Neuronal stem cell (in vitro differentiated cells): ENCODE results near the gene DPH2.

Experiments
- DNase-seq: peaks from one replicate; pipeline ENCODE4 v3.0.0-alpha.2; 2013; ENCODE audit warnings: low spot score
- H2AFZ ChIP-seq: one replicate; pipeline ENCODE4 v1.6.1; 2013; ENCODE audit warnings: mild to moderate bottlenecking, low read length, inconsistent platforms
- H2AK5ac ChIP-seq: 2 replicates; pipeline ENCODE4 v1.6.1; 2013; ENCODE audit warnings: low read depth, mild to moderate bottlenecking, inconsistent platforms, low read length, moderate library complexity, mixed read lengths
- H2BK120ac ChIP-seq: 2 replicates; pipeline ENCODE4 v1.6.1; 2013; ENCODE audit warnings: low read depth, mild to moderate bottlenecking, inconsistent platforms, low read length, moderate library complexity, mixed read lengths
- H2BK12ac ChIP-seq: one replicate; pipeline ENCODE4 v1.6.1; 2013; ENCODE audit warnings: low read length, inconsistent platforms
- H2BK15ac ChIP-seq: 2 replicates; pipeline ENCODE4 v1.6.1; 2013; ENCODE audit warnings: mild to moderate bottlenecking, low read length, inconsistent platforms, mixed read lengths
- H2BK5ac ChIP-seq: one replicate; pipeline ENCODE4 v1.6.1; 2013; ENCODE audit warnings: inconsistent platforms, mild to moderate bottlenecking, low read length, moderate library complexity
- H3K14ac ChIP-seq: one replicate; pipeline ENCODE4 v1.6.1; 2013; ENCODE audit warnings: low read length, inconsistent platforms
- H3K18ac ChIP-seq: 2 replicates; pipeline ENCODE4 v1.6.1; 2013; ENCODE audit warnings: low read length, inconsistent platforms
- H3K23ac ChIP-seq: 2 replicates; pipeline ENCODE4 v1.6.1; 2013; ENCODE audit warnings: low read depth, mild to moderate bottlenecking, mixed read lengths, low read length, inconsistent platforms; ENCODE audit not compliant: poor library complexity
- H3K27ac ChIP-seq: replicated peaks from 3 replicates; pipeline ENCODE4 v1.5.1; 2013; ENCODE audit warnings: low read length, inconsistent platforms
- H3K27me3 ChIP-seq, 3 experiments: 2 replicates each; pipeline ENCODE4 v1.6.1; 2013; ENCODE audit warnings: low read length in 3 of 3, mild to moderate bottlenecking in 2 of 3, inconsistent platforms in 1 of 3, low read depth in 1 of 3, mixed read lengths in 1 of 3, moderate library complexity in 1 of 3; ENCODE audit not compliant: control insufficient read depth in 3 of 3, insufficient read depth in 3 of 3
- H3K36me3 ChIP-seq, 2 donors: replicated peaks in 1 of 2; 2 replicates each; pipeline ENCODE4 v1.6.1; 2013; ENCODE audit warnings: low read length in 2 of 2; ENCODE audit not compliant: control insufficient read depth in 2 of 2, insufficient read depth in 2 of 2
- H3K4ac ChIP-seq: 2 replicates; pipeline ENCODE4 v1.6.1; 2013; ENCODE audit warnings: inconsistent platforms, mild to moderate bottlenecking, low read length, moderate library complexity
- H3K4me1 ChIP-seq, 2 donors: 1 replicate in 1 of 2; 2 replicates in 1 of 2; pipeline ENCODE4 v1.6.1; 2013; ENCODE audit warnings: low read length in 2 of 2, low read depth in 1 of 2; ENCODE audit not compliant: control insufficient read depth in 2 of 2, insufficient read depth in 1 of 2
- H3K4me2 ChIP-seq: one replicate; pipeline ENCODE4 v1.6.1; 2013; ENCODE audit warnings: mild to moderate bottlenecking, low read length, inconsistent platforms; ENCODE audit not compliant: insufficient read depth, poor library complexity, severe bottlenecking
- H3K4me3 ChIP-seq, 2 donors: 2 replicates each; pipeline ENCODE4 v1.5.1; 2013; ENCODE audit warnings: low read length in 2 of 2, mild to moderate bottlenecking in 2 of 2, inconsistent platforms in 1 of 2, moderate library complexity in 1 of 2
- H3K79me1 ChIP-seq: one replicate; pipeline ENCODE4 v1.6.1; 2013; ENCODE audit warnings: low read depth, mild to moderate bottlenecking, inconsistent platforms, low read length, moderate library complexity
- H3K9ac ChIP-seq: one replicate; pipeline ENCODE4 v1.6.1; 2013; ENCODE audit warnings: mild to moderate bottlenecking, low read depth, low read length, inconsistent platforms; ENCODE audit not compliant: poor library complexity
- H3K9me3 ChIP-seq, 2 donors: replicated peaks in 1 of 2; 2 replicates each; pipeline versions ENCODE3 to v1.6.1; 2013; ENCODE audit warnings: low read length in 2 of 2, mild to moderate bottlenecking in 2 of 2, inconsistent platforms in 1 of 2, low read depth in 1 of 2, mixed read lengths in 1 of 2, moderate library complexity in 1 of 2; ENCODE audit not compliant: control insufficient read depth in 2 of 2, insufficient read depth in 1 of 2
- H4K8ac ChIP-seq: one replicate; pipeline ENCODE4 v1.6.1; 2013; ENCODE audit warnings: low read depth, mild to moderate bottlenecking, inconsistent platforms, low read length, moderate library complexity
- H4K91ac ChIP-seq: one replicate; pipeline ENCODE4 v1.6.1; 2013; ENCODE audit warnings: low read length, low read depth, mild to moderate bottlenecking, inconsistent platforms; ENCODE audit not compliant: poor library complexity
- WGBS, 2 donors: extraction: QIAGEN DNeasy Blood & Tissue Kit; methylation state at CpG; one replicate each; pipeline ENCODE4 v1.1.7; 2013; ENCODE audit warnings: missing lambda C conversion rate in 2 of 2, mixed read lengths in 1 of 2; ENCODE audit not compliant: insufficient read length in 2 of 2, insufficient replicate concordance in 1 of 2; ENCODE audit errors: extremely low coverage in 2 of 2; 5-methylcytosine and 5-hydroxymethylcytosine counted together

Gene DPH2

GRCh38 chr1:43980255-43981134 is 10.7 kb downstream of the DPH2 start:
- H2BK12ac ChIP-seq = no peak overlapping the region
- peak overlapping the region; percentile 93 for H3K18ac ChIP-seq
- H3K36me3 ChIP-seq = peaks cover 39 to 75% of the 10 kb centered on the region in 2 donors
- H2BK120ac ChIP-seq = peak overlapping the region; percentile 33
- peak overlapping the region; percentile 72 for H2BK5ac ChIP-seq
- peaks cover 17 to 26% of the 10 kb centered on the region in 2 donors for H3K4me1 ChIP-seq
- H3K4me3 ChIP-seq = peak overlapping the region; percentile 72 to 83
- no peaks in the 10 kb centered on the region for H3K27me3 ChIP-seq
- H3K27ac ChIP-seq = no peak overlapping the region
- peak overlapping the region; percentile 89 for H3K4me2 ChIP-seq
- H3K14ac ChIP-seq = peak overlapping the region; percentile 77
- H2BK15ac ChIP-seq = no peak overlapping the region
- peak overlapping the region; percentile 89 for H3K23ac ChIP-seq
- no peak for DNase-seq
- WGBS, 2 donors = no CpG with 5 or more reads among the region's 13 CpGs
- peaks cover 40% of the 10 kb centered on the region for H3K79me1 ChIP-seq
- no peak overlapping the region for H2AFZ ChIP-seq
- H4K91ac ChIP-seq = peak overlapping the region; percentile 46
- H4K8ac ChIP-seq = no peak overlapping the region
- H2AK5ac ChIP-seq = peak overlapping the region; percentile 90
- H3K9ac ChIP-seq = peak overlapping the region; percentile 93
- no peaks in the 10 kb centered on the region for H3K9me3 ChIP-seq
- peak overlapping the region; percentile 26 for H3K4ac ChIP-seq

GRCh38 chr1:43981135-43981491 is 11.3 kb downstream of the DPH2 start:
- H3K4me3 ChIP-seq = no peak overlapping the region

GRCh38 chr1:43981636-43982035 is 11.8 kb downstream of the DPH2 start:
- no CpG with 5 or more reads among the region's 20 CpGs for WGBS, 2 donors
- H3K4me2 ChIP-seq = no peak overlapping the region
- no peak overlapping the region for H3K14ac ChIP-seq
- no peak overlapping the region for H3K18ac ChIP-seq
- H3K79me1 ChIP-seq = peaks cover 36% of the 10 kb centered on the region
- DNase-seq = no peak
- peaks cover 40 to 78% of the 10 kb centered on the region in 2 donors for H3K36me3 ChIP-seq
- no peak overlapping the region for H2AFZ ChIP-seq
- no peaks in the 10 kb centered on the region for H3K27me3 ChIP-seq
- no peak overlapping the region for H2BK12ac ChIP-seq
- H3K4me1 ChIP-seq = peaks cover 14 to 16% of the 10 kb centered on the region in 2 donors
- no peak overlapping the region for H3K27ac ChIP-seq
- H3K9me3 ChIP-seq = no peaks in the 10 kb centered on the region
- H3K4me3 ChIP-seq = no peak overlapping the region
- H3K23ac ChIP-seq = peak overlapping the region; percentile 95
- H3K9ac ChIP-seq = no peak overlapping the region
- H2AK5ac ChIP-seq = no peak overlapping the region
- H4K91ac ChIP-seq = no peak overlapping the region
- no peak overlapping the region for H2BK5ac ChIP-seq
- H3K4ac ChIP-seq = no peak overlapping the region
- no peak overlapping the region for H2BK15ac ChIP-seq
- no peak overlapping the region for H4K8ac ChIP-seq
- H2BK120ac ChIP-seq = no peak overlapping the region

More at GRCh38 chr1:43981135-43981491, 11.3 kb downstream of the DPH2 start:
- Histone ChIP-seq H3K9ac (peak overlapping the region; percentile 16), H2BK15ac (no peak overlapping the region), H4K91ac (peak overlapping the region; percentile 46), H3K36me3 (peaks cover 44 to 78% of the 10 kb centered on the region in 2 donors), H3K23ac (peak overlapping the region; percentile 89), H2AK5ac (no peak overlapping the region), H3K14ac (peak overlapping the region; percentile 1), H3K4ac (no peak overlapping the region), H3K27me3 (no peaks in the 10 kb centered on the region), H2BK12ac (no peak overlapping the region), H2AFZ (no peak overlapping the region), H2BK120ac (no peak overlapping the region), H3K4me2 (no peak overlapping the region), H3K18ac (no peak overlapping the region), H3K4me1 (peaks cover 14 to 20% of the 10 kb centered on the region in 2 donors), H4K8ac (no peak overlapping the region), H3K9me3 (no peaks in the 10 kb centered on the region), H3K27ac (no peak overlapping the region), H3K79me1 (peaks cover 37% of the 10 kb centered on the region), H2BK5ac (peak overlapping the region; percentile 72)
- WGBS, 2 donors = no CpG with 5 or more reads among the region's 20 CpGs
- no peak for DNase-seq

GRCh38 chr1:43982241-43982640 is 12.4 kb downstream of the DPH2 start:
- Histone ChIP-seq H3K4me2 (no peak overlapping the region), H3K9me3 (no peaks in the 10 kb centered on the region), H3K14ac (no peak overlapping the region), H2AK5ac (no peak overlapping the region), H4K91ac (no peak overlapping the region), H2BK15ac (no peak overlapping the region), H3K23ac (peak overlapping the region; percentile 95), H3K36me3 (peaks cover 39 to 77% of the 10 kb centered on the region in 2 donors), H3K4me3 (no peak overlapping the region), H2AFZ (no peak overlapping the region), H2BK12ac (no peak overlapping the region), H3K79me1 (peaks cover 32% of the 10 kb centered on the region), H2BK5ac (no peak overlapping the region), H3K27me3 (no peaks in the 10 kb centered on the region), H3K4me1 (peaks cover 14 to 16% of the 10 kb centered on the region in 2 donors), H2BK120ac (no peak overlapping the region), H3K9ac (no peak overlapping the region), H3K27ac (no peak overlapping the region), H3K18ac (no peak overlapping the region), H3K4ac (no peak overlapping the region), H4K8ac (no peak overlapping the region)
- no peak for DNase-seq
- no CpG with 5 or more reads among the region's 8 CpGs for WGBS, 2 donors
